ENCODE results near the gene DEPDC1. TPM values are rescaled to one million over a fixed set of nuclear protein-coding genes. Genes with fewer than 3 reads are reported as not detected.
"Not testable (repeated sequence)": the region's sequence is repeated elsewhere in the genome, so short reads cannot be mapped to it uniquely, and the experiment has no call there.

The DEPDC1 gene
- total and polyA plus RNA-seq, 2 experiments from 2014 or later, result 2.9 to 5.0 TPM

DNA sequence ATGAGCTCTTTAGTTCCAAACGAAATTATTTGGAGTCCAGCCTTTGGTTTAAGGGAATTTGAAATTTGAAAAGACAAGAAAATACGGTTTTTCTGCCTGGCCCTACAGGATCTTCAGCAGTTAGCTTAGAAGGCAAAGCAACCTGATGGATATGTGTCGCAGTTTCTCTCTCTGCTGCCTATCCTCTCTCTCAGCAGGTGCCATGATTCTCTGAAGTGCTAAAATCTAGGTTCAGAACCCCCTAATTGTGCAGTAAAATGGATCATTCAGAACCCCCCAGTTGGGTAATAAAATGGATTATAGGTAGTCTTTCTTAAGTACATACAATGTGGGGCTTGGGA lies 446 bp upstream of the DEPDC1 start:
- H3K27ac ChIP-seq, result no peak overlapping the region
- no peak for DNase-seq (ENCODE audit: low spot score)
- no peaks in the 10 kb centered on the region for H3K36me3 ChIP-seq (replicated peaks; ENCODE audit: insufficient read depth, low read depth)
- H2AFZ ChIP-seq, result peak overlapping the region; percentile 59
- 13% methylated on average over 3 of the region's 3 CpGs for WGBS (ENCODE audit: low lambda C conversion rate, missing lambda C conversion rate)
- peaks cover 8% of the 10 kb centered on the region for H3K4me1 ChIP-seq (ENCODE audit: insufficient read depth)
- H3K79me2 ChIP-seq, result peaks cover 14% of the 10 kb centered on the region
- peak overlapping the region; percentile 9 for H3K4me3 ChIP-seq
- H3K4me2 ChIP-seq, result peak overlapping the region; percentile 95
- no peak for TF ChIP-seq EZH2phosphoT487 (IDR thresholded peaks at IDR 0.05; ENCODE audit: low read depth, severe bottlenecking, unreplicated experiment)
- no peaks in the 10 kb centered on the region for H3K27me3 ChIP-seq
- H3K9me2 ChIP-seq (replicated peaks; ENCODE audit: insufficient read depth), result no peaks in the 10 kb centered on the region
- H4K20me1 ChIP-seq (ENCODE audit: insufficient read depth, poor library complexity, severe bottlenecking), result no peaks in the 10 kb centered on the region
- H3K9me3 ChIP-seq (ENCODE audit: low read depth), result no peaks in the 10 kb centered on the region

DNA sequence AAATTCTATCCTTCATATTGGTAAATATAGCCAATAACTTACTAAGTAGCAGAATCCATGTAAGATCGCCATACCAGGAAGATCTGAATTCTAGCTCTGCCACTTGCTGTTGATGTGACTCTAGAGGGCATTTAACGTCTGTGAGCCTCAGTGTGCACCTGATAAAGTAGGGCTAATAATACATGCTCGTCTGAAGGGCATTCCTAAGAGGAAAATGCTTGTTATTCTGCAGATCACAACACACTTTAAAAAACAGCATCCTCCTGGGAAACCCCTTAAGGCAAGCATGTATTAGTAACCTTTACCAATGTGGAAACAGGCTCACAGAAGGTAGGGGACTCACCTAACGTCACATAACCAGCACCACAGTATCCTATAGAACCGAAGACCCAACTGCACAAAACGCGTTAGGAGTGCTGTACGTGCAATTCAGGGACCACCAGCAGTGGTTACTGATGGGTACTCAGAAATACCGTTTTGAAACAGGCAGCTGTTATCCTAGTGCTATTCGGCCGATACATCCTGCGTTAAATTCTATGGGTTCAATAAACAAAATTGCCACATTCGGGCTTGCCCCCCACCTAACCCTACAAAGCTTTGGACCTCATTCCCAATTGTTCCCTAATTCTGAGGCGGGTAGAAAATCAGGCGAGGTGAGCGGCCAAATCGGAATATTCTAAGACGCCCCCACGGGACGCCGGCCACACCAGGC lies 758 bp downstream of the DEPDC1 start:
- no peak for DNase-seq (ENCODE audit: low spot score)
- Histone ChIP-seq H3K27me3 (no peaks in the 10 kb centered on the region), H2AFZ (peak overlapping the region; percentile 89), H3K79me2 (peaks cover 17% of the 10 kb centered on the region), H3K36me3 (replicated peaks; ENCODE audit: insufficient read depth, low read depth) (no peaks in the 10 kb centered on the region), H3K9me2 (replicated peaks; ENCODE audit: insufficient read depth) (no peaks in the 10 kb centered on the region), H3K4me3 (peak overlapping the region; percentile 65), H4K20me1 (ENCODE audit: insufficient read depth, poor library complexity, severe bottlenecking) (no peaks in the 10 kb centered on the region), H3K4me1 (ENCODE audit: insufficient read depth) (peaks cover 8% of the 10 kb centered on the region), H3K27ac (no peak overlapping the region), H3K4me2 (peak overlapping the region; percentile 95), H3K9me3 (ENCODE audit: low read depth) (no peaks in the 10 kb centered on the region)
- TF ChIP-seq EZH2 (IDR thresholded peaks at IDR 0.05; ENCODE audit: borderline replicate concordance), result no peak
- WGBS (ENCODE audit: low lambda C conversion rate, missing lambda C conversion rate), result 10% methylated on average over 21 of the region's 21 CpGs

GRCh38 chr1:68495532-68495931 lies 1.4 kb downstream of the DEPDC1 start:
- peaks cover 17% of the 10 kb centered on the region for H3K79me2 ChIP-seq
- H2AFZ ChIP-seq, result peak overlapping the region; percentile 89
- TF ChIP-seq EZH2 (IDR thresholded peaks at IDR 0.05; ENCODE audit: borderline replicate concordance), result no peak
- TF ChIP-seq, protein P1, sequence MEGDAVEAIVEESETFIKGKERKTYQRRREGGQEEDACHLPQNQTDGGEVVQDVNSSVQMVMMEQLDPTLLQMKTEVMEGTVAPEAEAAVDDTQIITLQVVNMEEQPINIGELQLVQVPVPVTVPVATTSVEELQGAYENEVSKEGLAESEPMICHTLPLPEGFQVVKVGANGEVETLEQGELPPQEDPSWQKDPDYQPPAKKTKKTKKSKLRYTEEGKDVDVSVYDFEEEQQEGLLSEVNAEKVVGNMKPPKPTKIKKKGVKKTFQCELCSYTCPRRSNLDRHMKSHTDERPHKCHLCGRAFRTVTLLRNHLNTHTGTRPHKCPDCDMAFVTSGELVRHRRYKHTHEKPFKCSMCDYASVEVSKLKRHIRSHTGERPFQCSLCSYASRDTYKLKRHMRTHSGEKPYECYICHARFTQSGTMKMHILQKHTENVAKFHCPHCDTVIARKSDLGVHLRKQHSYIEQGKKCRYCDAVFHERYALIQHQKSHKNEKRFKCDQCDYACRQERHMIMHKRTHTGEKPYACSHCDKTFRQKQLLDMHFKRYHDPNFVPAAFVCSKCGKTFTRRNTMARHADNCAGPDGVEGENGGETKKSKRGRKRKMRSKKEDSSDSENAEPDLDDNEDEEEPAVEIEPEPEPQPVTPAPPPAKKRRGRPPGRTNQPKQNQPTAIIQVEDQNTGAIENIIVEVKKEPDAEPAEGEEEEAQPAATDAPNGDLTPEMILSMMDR (IDR thresholded peaks at IDR 0.05; ENCODE audit: poor library complexity), result no peak
- TF ChIP-seq EZH2phosphoT487 (IDR thresholded peaks at IDR 0.05; ENCODE audit: low read depth, severe bottlenecking, unreplicated experiment), result no peak
- no peak overlapping the region for H3K4me3 ChIP-seq
- no peaks in the 10 kb centered on the region for H4K20me1 ChIP-seq (ENCODE audit: insufficient read depth, poor library complexity, severe bottlenecking)
- H3K9me3 ChIP-seq (ENCODE audit: low read depth), result no peaks in the 10 kb centered on the region
- 51% methylated on average over 3 of the region's 3 CpGs for WGBS (ENCODE audit: low lambda C conversion rate, missing lambda C conversion rate)
- peaks cover 8% of the 10 kb centered on the region for H3K4me1 ChIP-seq (ENCODE audit: insufficient read depth)
- DNase-seq (ENCODE audit: low spot score), result peak; percentile 23
- peak overlapping the region; percentile 95 for H3K4me2 ChIP-seq
- no peaks in the 10 kb centered on the region for H3K27me3 ChIP-seq
- H3K36me3 ChIP-seq (replicated peaks; ENCODE audit: insufficient read depth, low read depth), result no peaks in the 10 kb centered on the region
- no peak overlapping the region for H3K27ac ChIP-seq
- no peaks in the 10 kb centered on the region for H3K9me2 ChIP-seq (replicated peaks; ENCODE audit: insufficient read depth)

GRCh38 chr1:68493193-68493592 lies 3.7 kb downstream of the DEPDC1 start:
- TF ChIP-seq, protein P1 (IDR thresholded peaks at IDR 0.05; ENCODE audit: poor library complexity), result no peak
- no peak for TF ChIP-seq EZH2phosphoT487 (IDR thresholded peaks at IDR 0.05; ENCODE audit: low read depth, severe bottlenecking, unreplicated experiment)
- no peak for TF ChIP-seq EZH2 (IDR thresholded peaks at IDR 0.05; ENCODE audit: borderline replicate concordance)
- H3K9me3 ChIP-seq (ENCODE audit: low read depth), result no peaks in the 10 kb centered on the region
- H2AFZ ChIP-seq, result no peak overlapping the region
- peaks cover 17% of the 10 kb centered on the region for H3K79me2 ChIP-seq
- no peak overlapping the region for H3K4me3 ChIP-seq
- H3K27ac ChIP-seq, result no peak overlapping the region
- no peaks in the 10 kb centered on the region for H3K36me3 ChIP-seq (replicated peaks; ENCODE audit: insufficient read depth, low read depth)
- peaks cover 8% of the 10 kb centered on the region for H3K4me1 ChIP-seq (ENCODE audit: insufficient read depth)
- H4K20me1 ChIP-seq (ENCODE audit: insufficient read depth, poor library complexity, severe bottlenecking), result no peaks in the 10 kb centered on the region
- H3K9me2 ChIP-seq (replicated peaks; ENCODE audit: insufficient read depth), result no peaks in the 10 kb centered on the region
- DNase-seq (ENCODE audit: low spot score), result no peak
- H3K4me2 ChIP-seq, result no peak overlapping the region
- WGBS (ENCODE audit: low lambda C conversion rate, missing lambda C conversion rate), result 78% methylated on average over 2 of the region's 2 CpGs
- no peaks in the 10 kb centered on the region for H3K27me3 ChIP-seq

GRCh38 chr1:68492255-68492654 lies 4.6 kb downstream of the DEPDC1 start:
- not testable (repeated sequence) for H3K36me3 ChIP-seq (replicated peaks; ENCODE audit: insufficient read depth, low read depth); H2AFZ ChIP-seq; H3K9me2 ChIP-seq (replicated peaks; ENCODE audit: insufficient read depth); H3K27me3 ChIP-seq; H3K4me2 ChIP-seq; H4K20me1 ChIP-seq (ENCODE audit: insufficient read depth, poor library complexity, severe bottlenecking); H3K4me1 ChIP-seq (ENCODE audit: insufficient read depth); H3K27ac ChIP-seq; DNase-seq (ENCODE audit: low spot score); H3K4me3 ChIP-seq; H3K9me3 ChIP-seq (ENCODE audit: low read depth)
- WGBS (ENCODE audit: low lambda C conversion rate, missing lambda C conversion rate), result 94% methylated on average over 6 of the region's 6 CpGs
- peaks cover 17% of the 10 kb centered on the region for H3K79me2 ChIP-seq
